Measurements from ENCODE around the gene SMYD3.
"Not testable (repeated sequence)": the region's sequence is repeated elsewhere in the genome, so short reads cannot be mapped to it uniquely, and the experiment has no call there.

Gene SMYD3

DNA sequence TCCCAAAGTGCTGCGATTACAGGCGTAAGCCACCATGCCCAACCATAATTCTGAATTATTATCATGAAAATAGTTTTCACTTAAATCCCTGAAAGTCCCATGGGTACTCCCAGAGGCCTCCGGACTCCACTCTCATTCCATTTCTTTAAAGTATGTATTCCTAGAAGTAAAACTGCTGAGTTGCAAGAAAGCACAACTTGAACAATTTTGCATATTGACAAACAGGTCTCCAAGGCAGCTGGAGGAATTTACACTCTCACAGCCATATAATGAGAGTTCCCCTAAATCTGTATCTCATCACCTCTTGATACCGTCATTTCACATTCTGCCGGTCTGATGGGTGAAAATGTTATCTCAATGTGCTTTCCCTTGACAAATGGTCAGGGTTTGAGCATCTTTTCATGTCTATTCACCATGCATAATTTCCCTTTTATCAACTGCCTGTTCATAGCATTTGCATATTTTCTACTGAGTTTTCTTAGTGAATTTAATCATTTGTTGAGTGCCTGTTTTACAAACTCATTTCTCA, 129.4 kb downstream of the SMYD3 start:
- H3K9me3 ChIP-seq (replicated peaks in 1 of 11) = peaks cover 0 to 7% (median 5%) of the 10 kb centered on the region in 11 experiments; a peak in 8 of 22 replicates
- no peak overlapping the region for H3K9ac ChIP-seq
- H4K20me1 ChIP-seq = no peaks in the 10 kb centered on the region; a peak in 1 of 22 replicates
- H3K36me3 ChIP-seq = no peaks in the 10 kb centered on the region; a peak in 1 of 22 replicates
- H3K4me3 ChIP-seq = no peak overlapping the region
- no peak for TF ChIP-seq Cebpa-rat (IDR thresholded peaks at IDR 0.05)
- H3K27me3 ChIP-seq = no peaks in the 10 kb centered on the region
- H3K27ac ChIP-seq = no peak overlapping the region
- no peak overlapping the region for H3K4me2 ChIP-seq
- no peaks in the 10 kb centered on the region for H3K4me1 ChIP-seq

DNA sequence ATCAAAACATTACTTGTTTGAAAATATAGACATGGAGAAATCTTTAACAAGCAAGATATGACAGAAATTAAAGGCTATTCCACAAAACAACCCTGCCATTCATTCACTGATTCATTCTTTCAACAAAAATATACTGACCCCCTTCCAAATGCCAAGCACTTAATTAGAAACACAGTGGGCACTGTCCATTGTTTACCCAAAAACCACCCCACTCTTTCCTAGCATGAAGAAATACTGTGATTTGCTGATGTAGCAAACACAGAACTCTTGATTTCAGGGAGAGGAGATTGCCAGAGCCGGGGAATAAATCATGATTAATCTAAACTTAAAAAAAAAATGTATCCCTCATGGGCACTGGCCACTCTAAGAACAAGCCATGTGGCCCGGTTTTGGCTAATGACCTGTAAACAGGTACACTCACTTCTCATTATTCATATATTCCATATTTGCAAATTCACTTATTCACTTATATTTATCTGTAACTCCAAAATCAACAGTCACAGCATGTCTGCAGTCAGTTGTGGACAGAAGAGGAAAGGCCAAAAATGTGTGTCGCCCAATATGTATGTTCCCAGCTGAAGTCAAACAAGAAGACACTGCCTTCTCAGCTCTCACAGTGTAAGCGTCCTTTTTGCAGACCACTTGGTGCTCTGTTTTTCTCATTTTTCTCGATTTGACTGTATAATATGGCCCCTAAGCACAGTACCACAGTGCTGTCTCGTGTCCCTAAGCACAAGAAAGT, 133.1 kb downstream of the SMYD3 start:
- Histone ChIP-seq H3K4me3 (no peak overlapping the region), H3K36me3 (no peaks in the 10 kb centered on the region), H3K4me2 (no peak overlapping the region), H3K9ac (no peak overlapping the region), H3K9me3 (replicated peaks in 1 of 11) (no peaks in the 10 kb centered on the region), H3K4me1 (no peaks in the 10 kb centered on the region), H3K27ac (no peak overlapping the region), H4K20me1 (no peaks in the 10 kb centered on the region; a peak in 1 of 22 replicates), H3K27me3 (no peaks in the 10 kb centered on the region)
- TF ChIP-seq Cebpa-rat (IDR thresholded peaks at IDR 0.05) = no peak

DNA sequence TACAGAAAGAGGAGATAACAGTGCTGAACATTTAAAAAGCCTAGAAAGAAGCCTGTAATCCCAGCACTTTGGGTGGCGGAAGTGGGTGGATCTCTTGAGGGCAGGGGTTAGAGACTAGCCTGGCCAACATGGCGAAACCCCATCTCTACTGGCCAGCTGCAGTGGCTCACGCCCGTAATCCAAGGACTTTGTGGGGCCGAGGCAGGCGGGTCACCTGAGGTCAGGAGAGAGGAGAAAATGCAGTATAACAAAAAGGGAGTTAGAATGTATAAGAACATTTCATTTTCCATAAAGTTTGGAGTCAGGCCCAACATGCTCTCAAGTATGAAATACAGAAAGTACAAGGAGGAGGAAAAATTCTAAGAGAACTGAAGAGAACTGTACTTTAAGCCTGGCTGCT, 134.5 kb downstream of the SMYD3 start:
- no peak for TF ChIP-seq Cebpa-rat (IDR thresholded peaks at IDR 0.05)
- no peaks in the 10 kb centered on the region for H3K27me3 ChIP-seq
- no peak overlapping the region for H3K4me3 ChIP-seq
- H3K4me2 ChIP-seq = no peak overlapping the region
- no peak overlapping the region for H3K27ac ChIP-seq
- no peaks in the 10 kb centered on the region for H3K36me3 ChIP-seq
- H3K9me3 ChIP-seq (replicated peaks in 1 of 11) = no peaks in the 10 kb centered on the region
- H3K4me1 ChIP-seq = no peaks in the 10 kb centered on the region
- no peaks in the 10 kb centered on the region; a peak in 1 of 22 replicates for H4K20me1 ChIP-seq
- H3K9ac ChIP-seq = no peak overlapping the region

DNA sequence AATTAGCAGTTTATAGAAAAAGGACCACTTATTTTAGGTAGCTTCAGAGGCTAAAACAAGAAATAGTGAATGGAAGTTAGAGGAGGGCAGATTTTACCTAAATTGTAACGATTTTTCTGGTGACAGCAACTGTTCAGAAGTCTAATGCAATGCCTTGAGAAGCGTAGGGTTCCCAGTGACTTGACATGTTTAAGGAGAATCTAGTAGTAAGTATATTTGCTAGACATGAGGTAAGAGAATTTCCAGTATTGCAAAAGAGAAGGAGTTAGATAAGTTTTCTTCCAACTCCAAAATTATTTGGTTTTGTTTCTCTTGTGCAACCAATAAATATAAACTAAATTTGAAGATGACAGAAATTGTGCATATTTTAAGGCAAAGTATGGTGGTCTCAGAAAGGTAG, 140.0 kb downstream of the SMYD3 start:
- TF ChIP-seq Cebpa-rat (IDR thresholded peaks at IDR 0.05) = no peak

DNA sequence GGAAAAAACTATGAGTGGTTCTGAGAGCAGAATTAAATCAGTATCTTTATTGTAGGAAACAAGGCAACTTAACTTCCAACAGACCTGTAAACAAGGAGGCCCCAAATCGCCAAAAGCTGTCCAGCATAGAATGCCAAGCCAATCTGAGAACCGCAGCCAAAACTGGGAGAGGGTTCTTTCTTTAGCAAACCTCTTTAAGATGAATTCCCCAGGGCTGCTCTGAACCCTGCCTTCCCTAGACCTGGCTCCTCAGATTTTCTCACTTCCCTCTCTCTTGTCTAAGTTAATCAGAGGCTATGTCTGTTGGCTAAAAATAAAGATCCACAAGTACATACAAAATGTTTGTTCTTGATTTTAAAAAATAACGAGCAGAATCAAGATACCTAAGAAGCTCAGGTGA, 141.4 kb downstream of the SMYD3 start:
- Histone ChIP-seq H3K27me3 (no peaks in the 10 kb centered on the region), H3K4me1 (peaks cover 9 to 28% (median 19%) of the 10 kb centered on the region in 10 experiments; a peak in 18 of 20 replicates), H3K9me3 (replicated peaks in 1 of 11) (peaks cover 11 to 26% (median 18%) of the 10 kb centered on the region in 11 experiments; a peak in 19 of 22 replicates), H3K4me3 (no peak overlapping the region), H3K4me2 (peak overlapping the region; percentile 20 to 67 (median 49); a peak in 19 of 22 replicates), H3K36me3 (peaks cover 0 to 4% (median 0%) of the 10 kb centered on the region in 11 experiments; a peak in 1 of 22 replicates), H3K27ac (no peak overlapping the region), H3K9ac (no peak overlapping the region), H4K20me1 (no peaks in the 10 kb centered on the region)
- TF ChIP-seq Cebpa-rat (IDR thresholded peaks at IDR 0.05) = no peak

More for the DNA sequence above, 140.0 kb downstream of the SMYD3 start:
- Histone ChIP-seq H3K9me3 (replicated peaks in 1 of 11) (peaks cover 2 to 14% (median 4%) of the 10 kb centered on the region in 11 experiments; a peak in 14 of 22 replicates), H3K4me1 (peaks cover 9 to 28% (median 19%) of the 10 kb centered on the region in 10 experiments; a peak in 18 of 20 replicates), H4K20me1 (no peaks in the 10 kb centered on the region; a peak in 1 of 22 replicates), H3K27me3 (no peaks in the 10 kb centered on the region), H3K36me3 (peaks cover 0 to 4% (median 0%) of the 10 kb centered on the region in 11 experiments; a peak in 1 of 22 replicates), H3K4me3 (no peak overlapping the region), H3K4me2 (no peak overlapping the region; a peak in 1 of 22 replicates), H3K9ac (no peak overlapping the region), H3K27ac (no peak overlapping the region)

DNA sequence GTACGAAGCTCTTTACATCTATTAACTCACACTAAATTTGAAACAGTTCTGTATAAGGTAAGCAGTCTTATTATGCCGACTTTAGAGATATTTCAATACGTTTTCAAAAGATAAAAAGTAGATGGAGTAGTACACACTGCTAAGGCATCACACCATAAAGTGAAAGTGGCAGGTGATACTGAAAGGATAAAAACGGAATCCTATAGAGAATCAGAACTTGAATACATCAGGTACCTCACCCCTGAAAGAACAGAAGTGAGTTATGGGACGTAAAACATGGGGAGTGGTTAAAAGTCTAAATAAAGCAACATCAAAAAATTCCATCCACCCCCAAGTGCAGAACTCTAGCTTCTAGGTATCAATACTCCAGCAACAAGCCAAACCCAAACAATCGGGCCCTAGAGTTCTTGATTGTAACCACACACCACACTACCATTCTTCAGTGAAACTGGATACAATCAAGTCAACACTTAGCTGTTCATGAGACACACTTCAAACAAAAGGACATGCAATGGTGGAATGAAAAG, 142.6 kb downstream of the SMYD3 start:
- no peak overlapping the region for H3K4me2 ChIP-seq

DNA sequence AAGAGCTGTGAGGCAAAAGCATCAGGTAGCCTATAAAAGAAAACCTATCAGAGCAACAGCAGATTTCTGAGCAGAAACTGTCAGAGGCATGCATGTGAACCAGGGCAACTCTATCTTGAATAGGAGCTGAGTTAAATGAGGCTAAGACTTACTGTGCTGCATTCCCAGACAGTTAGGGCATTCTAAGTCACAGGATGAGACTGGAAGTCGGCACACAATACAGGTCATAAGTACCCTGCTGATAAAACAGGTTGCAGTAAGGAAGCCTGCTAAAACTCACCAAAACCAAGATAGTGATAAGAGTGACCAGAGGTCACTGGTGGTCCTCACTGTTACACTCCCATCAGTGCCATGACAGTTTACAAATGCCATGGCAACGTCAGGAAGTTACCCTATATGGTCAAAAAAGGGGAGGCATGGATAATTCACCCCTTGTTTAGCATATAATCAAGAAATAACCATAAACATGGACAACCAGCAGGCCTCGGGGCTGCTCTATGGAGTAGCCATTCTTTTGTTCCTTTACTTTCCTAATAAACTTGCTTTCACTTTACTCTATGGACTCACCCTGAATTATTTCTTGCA, 150.0 kb downstream of the SMYD3 start:
- not testable (repeated sequence) for H3K4me3 ChIP-seq, H4K20me1 ChIP-seq, H3K4me1 ChIP-seq, H3K27ac ChIP-seq, H3K9ac ChIP-seq, H3K36me3 ChIP-seq, H3K27me3 ChIP-seq, H3K4me2 ChIP-seq
- peaks cover 32 to 58% (median 48%) of the 10 kb centered on the region in 11 experiments for H3K9me3 ChIP-seq (replicated peaks in 1 of 11)

More for the DNA sequence above, 142.6 kb downstream of the SMYD3 start:
- Histone ChIP-seq H3K4me1 (peaks cover 9 to 28% (median 19%) of the 10 kb centered on the region in 10 experiments; a peak in 18 of 20 replicates), H3K4me3 (no peak overlapping the region), H3K36me3 (peaks cover 0 to 4% (median 0%) of the 10 kb centered on the region in 11 experiments; a peak in 1 of 22 replicates), H3K9me3 (replicated peaks in 1 of 11) (peaks cover 17 to 38% (median 28%) of the 10 kb centered on the region in 11 experiments; a peak in 19 of 22 replicates), H4K20me1 (no peaks in the 10 kb centered on the region), H3K27me3 (no peaks in the 10 kb centered on the region), H3K9ac (no peak overlapping the region), H3K27ac (no peak overlapping the region)
- TF ChIP-seq Cebpa-rat (IDR thresholded peaks at IDR 0.05) = no peak

DNA sequence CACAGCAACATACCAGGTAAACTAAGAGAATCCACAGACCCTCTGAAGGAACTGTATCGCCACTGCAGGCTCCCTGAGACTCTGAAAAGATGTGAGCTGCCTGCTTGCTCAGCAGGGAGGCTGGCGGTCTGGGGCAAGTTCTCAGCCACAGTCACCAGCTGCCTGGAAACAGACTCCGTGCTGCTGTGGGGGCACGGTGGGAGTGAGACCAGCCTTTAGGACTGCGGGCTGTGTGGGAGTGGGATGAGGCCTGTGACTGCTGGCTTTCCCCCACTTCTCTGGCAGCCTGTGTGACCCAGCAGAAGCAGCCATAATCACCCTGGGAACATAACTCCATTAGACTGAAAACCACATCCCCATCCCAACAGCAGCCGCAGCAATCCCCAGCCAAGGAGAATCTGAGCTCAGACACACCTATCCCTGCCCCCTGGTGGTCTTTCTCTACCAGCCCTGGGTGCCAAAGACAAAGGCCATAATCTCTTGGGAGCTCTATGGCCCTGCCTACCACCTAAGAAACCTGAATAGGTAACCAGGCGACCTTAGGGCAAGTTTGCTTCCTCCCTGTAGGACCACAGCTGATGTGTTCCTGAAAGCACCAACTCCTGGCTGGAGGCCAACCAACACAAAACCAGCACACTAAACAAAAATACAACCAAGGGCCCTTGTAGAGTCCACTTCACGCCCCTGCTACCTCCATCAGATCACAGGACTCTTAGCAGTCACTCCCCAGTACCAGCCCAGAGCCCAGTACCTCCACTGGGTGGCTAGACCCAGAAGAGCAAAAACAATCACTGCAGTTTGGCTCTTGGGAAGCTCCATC, 151.5 kb downstream of the SMYD3 start:
- Histone ChIP-seq H3K4me1 (no peaks in the 10 kb centered on the region), H3K36me3 (0 out of 22 replicates have a peak, but pooled peaks cover 0 to 6% (median 0%) of the 10 kb centered on the region in 11 experiments), H3K4me2 (no peak overlapping the region), H4K20me1 (peaks cover 0 to 5% (median 0%) of the 10 kb centered on the region in 11 experiments; a peak in 1 of 22 replicates), H3K27me3 (no peaks in the 10 kb centered on the region), H3K27ac (no peak overlapping the region), H3K4me3 (no peak overlapping the region), H3K9ac (no peak overlapping the region), H3K9me3 (replicated peaks in 1 of 11) (peaks cover 22 to 44% (median 33%) of the 10 kb centered on the region in 11 experiments; a peak in 21 of 22 replicates)
- no peak for TF ChIP-seq Cebpa-rat (IDR thresholded peaks at IDR 0.05)

All from BLaER1 treated with 17β-estradiol and CSF1 and Interleukin-3, amounts not matched to agents 10 nM and 100 nM (cell line).